ENCODE data around the gene EHF.

DNA sequence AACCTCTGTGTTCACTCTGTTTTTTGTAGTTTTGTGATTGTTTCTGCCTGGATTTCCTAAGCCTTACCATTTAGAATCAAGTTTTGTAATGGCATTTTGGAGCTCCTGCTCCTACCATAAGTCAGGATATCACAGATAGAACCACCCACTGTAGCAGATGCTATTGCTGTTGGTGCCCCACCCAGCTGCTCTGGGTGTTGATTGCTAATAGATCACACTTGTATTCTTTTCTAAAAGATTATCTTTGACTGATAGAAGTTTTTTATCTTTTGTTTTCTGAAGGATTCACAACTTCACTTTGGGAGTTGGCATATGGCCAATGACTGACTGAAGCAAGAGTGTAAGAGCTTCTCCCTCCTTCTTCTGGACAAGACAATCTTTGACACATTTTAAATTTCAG is 76.0 kb downstream of the EHF start:
- TF ChIP-seq, protein P1, sequence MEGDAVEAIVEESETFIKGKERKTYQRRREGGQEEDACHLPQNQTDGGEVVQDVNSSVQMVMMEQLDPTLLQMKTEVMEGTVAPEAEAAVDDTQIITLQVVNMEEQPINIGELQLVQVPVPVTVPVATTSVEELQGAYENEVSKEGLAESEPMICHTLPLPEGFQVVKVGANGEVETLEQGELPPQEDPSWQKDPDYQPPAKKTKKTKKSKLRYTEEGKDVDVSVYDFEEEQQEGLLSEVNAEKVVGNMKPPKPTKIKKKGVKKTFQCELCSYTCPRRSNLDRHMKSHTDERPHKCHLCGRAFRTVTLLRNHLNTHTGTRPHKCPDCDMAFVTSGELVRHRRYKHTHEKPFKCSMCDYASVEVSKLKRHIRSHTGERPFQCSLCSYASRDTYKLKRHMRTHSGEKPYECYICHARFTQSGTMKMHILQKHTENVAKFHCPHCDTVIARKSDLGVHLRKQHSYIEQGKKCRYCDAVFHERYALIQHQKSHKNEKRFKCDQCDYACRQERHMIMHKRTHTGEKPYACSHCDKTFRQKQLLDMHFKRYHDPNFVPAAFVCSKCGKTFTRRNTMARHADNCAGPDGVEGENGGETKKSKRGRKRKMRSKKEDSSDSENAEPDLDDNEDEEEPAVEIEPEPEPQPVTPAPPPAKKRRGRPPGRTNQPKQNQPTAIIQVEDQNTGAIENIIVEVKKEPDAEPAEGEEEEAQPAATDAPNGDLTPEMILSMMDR (IDR thresholded peaks at IDR 0.05), result no peak
- no peak for TF ChIP-seq POLR2A (IDR thresholded peaks at IDR 0.05)

Measured in body of pancreas (tissue), 4 donors.